ENCODE measurements around the gene CYP2S1.
"Not testable (repeated sequence)": the region's sequence is repeated elsewhere in the genome, so short reads cannot be mapped to it uniquely, and the experiment has no call there.

CYP2S1 gene

GRCh38 chr19:41226053-41226873 lies 33.2 kb downstream of the CYP2S1 start:
- peak in 1 of 2 donors; percentile 20 for DNase-seq (ENCODE audit: low read depth in 2 of 2)

DNA sequence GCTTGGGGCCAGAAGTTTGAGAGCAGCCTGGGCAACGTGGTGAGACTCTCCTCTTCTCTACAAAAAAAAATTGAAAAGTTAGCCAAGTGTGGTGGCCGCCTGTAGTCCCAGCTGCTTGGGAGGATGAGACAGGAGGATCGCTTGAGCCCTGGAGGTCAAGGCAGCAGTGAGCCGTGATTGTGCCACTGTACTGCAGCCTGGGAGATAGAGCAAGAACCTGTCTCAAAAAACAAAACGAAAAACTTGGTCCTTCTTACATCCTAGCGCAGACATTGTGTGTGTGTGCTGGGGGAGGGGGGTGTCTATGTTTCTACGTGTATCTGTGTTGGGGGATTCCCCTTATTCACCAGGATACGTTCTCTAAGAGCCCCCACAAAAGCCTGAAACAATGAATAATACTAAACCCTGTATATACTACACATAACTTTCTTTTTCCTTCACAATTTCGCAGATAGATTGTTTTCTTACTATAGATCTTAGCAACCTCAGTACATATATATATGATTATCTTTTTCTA lies 33.9 kb downstream of the CYP2S1 start:
- no peak for DNase-seq (ENCODE audit: low read depth in 2 of 2)

- DNase-seq (ENCODE audit: low read depth in 2 of 2) = no peak
These were observed 35.5 kb downstream of the CYP2S1 start for GRCh38 chr19:41228486-41228885.

DNA sequence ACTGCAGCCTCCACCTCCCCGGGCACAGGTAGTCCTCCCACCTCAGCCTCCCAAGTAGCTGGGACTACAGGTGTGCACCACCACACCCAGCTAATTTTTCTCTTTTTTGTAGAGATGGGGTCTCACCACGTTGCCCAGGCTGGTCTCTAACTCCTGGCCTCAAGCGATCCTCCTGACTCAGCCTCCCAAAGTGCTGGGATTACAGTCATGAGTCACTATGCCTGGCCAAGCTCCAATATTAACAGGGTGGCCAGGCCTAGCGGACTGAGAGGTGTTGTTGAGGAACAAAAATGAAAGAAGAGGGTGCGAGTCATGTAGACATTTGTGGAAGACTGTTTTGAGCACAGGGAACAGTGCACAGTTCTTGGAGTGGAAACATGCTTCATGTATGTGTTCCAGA lies 36.3 kb downstream of the CYP2S1 start:
- DNase-seq (ENCODE audit: low read depth in 2 of 2) = not testable (repeated sequence)

DNA sequence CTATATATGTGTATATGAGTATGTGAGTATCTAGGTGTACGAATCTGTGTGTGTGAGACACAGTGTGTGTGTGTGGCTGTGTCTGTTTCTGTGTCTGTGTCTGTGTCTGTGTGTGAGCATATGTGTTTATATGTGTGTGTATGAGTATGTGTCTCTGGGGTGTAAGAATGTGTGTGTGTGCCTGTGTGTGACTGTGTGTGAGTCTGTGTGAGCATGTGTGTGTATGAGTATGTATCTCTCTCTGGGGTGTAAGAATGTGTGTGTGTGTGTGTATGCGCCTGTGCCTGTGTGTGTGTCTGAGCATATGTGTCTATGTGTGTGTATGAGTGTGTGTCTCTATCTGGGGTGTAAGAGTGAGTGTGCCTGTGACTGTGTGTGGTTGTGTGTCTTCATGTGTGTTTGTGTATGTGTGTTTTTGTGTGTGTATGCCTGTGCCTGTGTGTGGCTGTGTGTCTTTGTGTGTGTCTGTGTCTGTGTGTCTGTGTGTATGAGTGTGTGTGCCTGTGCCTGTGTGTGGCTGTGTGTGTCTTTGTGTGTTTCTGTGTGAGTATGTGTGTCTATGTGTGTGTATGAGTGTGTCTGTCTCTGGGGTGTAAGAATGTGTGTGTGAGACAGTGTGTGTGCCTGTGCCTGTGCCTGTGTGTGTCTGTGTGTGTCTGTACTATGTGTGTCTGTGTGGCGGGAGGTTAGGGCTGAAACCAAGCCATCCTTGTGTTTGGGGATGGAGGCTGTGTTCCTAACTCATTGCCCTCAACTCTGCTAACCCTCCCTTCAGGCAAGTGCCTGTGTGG lies 37.2 kb downstream of the CYP2S1 start:
- DNase-seq (ENCODE audit: low read depth in 2 of 2) = no peak

- DNase-seq (ENCODE audit: low read depth in 2 of 2) = no peak
These were observed 39.7 kb downstream of the CYP2S1 start for GRCh38 chr19:41232686-41233085.

- DNase-seq (ENCODE audit: low read depth in 2 of 2) = no peak
These were observed 40.8 kb downstream of the CYP2S1 start for GRCh38 chr19:41233748-41234240.

DNA sequence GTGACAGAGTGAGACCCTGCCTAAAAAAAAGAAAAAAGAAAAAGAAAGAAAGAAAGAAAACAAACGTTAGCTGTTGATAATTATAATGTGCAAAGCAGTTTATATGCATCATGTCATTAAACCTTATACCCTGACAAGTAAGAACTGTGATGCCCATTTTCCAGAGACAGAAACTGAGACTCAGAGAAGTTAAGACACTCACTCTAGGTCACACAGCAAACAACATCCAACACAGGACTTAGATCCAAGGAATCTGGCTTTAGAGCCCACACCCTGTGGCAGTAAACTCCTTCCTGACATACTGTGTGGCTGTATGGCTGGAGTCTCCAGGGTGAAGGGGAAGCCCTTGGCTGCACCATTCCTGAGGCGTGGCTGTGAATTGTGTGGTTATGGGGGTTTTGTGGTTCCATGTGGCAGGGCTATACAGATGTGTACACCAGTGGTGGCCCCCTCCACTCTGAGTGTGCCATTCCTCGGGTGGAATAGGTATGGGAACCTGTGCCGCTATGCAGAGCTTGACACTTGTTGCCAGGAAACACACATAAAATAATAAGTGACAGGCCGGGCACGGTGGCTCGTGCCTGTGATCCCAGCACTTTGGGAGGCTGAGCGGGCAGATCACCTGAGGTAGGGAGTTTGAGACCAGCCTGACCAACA lies 41.6 kb downstream of the CYP2S1 start:
- no peak for DNase-seq (ENCODE audit: low read depth in 2 of 2)

- DNase-seq (ENCODE audit: low read depth in 2 of 2) = no peak
These were observed 42.5 kb downstream of the CYP2S1 start for GRCh38 chr19:41235480-41235879.

DNA sequence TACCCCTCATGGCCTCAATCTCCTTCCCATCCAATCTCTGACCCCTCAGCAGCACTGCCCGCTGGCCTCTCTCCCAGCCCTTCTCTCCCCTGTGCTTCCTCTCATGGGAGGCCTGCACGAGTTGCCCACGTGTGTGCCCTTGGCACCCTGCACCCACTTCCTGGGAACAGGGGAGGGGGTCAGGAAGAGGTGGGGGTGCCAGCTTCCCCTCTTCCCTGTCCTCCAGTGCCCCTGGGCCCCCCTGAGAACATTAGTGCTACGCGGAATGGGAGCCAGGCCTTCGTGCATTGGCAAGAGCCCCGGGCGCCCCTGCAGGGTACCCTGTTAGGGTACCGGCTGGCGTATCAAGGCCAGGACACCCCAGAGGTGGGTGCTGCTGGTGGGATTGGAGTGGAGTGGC lies 45.2 kb downstream of the CYP2S1 start:
- no peak for DNase-seq (ENCODE audit: low read depth in 2 of 2)

GRCh38 chr19:41239363-41239762 lies 46.3 kb downstream of the CYP2S1 start:
- no peak for DNase-seq (ENCODE audit: low read depth in 2 of 2)

- no peak for DNase-seq (ENCODE audit: low read depth in 2 of 2)
These were observed 47.0 kb downstream of the CYP2S1 start for GRCh38 chr19:41239961-41240574.

GRCh38 chr19:41241859-41242258 lies 48.8 kb downstream of the CYP2S1 start:
- no peak for DNase-seq (ENCODE audit: low read depth in 2 of 2)

- no peak for DNase-seq (ENCODE audit: low read depth in 2 of 2)
These were observed 51.1 kb downstream of the CYP2S1 start for GRCh38 chr19:41244117-41244516.

GRCh38 chr19:41245843-41246242 lies 52.8 kb downstream of the CYP2S1 start:
- no peak for DNase-seq (ENCODE audit: low read depth in 2 of 2)

DNA sequence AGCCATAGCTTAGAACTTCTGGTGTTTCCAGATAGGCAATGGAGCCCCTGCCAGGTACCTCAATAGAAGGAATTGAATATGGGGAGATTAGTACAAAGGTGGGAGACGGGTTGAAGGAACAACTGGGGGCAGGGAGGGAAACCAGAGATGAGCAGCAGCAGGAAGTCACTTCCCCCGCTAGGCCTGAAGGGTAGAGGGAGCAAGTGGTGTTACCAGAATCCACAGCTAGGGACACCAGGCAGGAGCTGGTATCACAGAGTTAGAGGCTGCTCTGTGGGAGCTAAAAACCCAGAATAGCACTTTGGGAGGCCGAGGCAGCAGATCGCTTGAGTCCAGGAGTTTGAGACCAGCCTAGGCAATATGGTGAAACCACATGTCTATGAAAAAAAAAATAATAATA lies 55.9 kb downstream of the CYP2S1 start:
- DNase-seq (ENCODE audit: low read depth in 2 of 2) = no peak

- DNase-seq (ENCODE audit: low read depth in 2 of 2) = no peak
These were observed 56.8 kb downstream of the CYP2S1 start for GRCh38 chr19:41249707-41250423.

- DNase-seq (ENCODE audit: low read depth in 2 of 2) = no peak
These were observed 60.6 kb downstream of the CYP2S1 start for GRCh38 chr19:41253660-41254059.

GRCh38 chr19:41255171-41255570 lies 62.2 kb downstream of the CYP2S1 start:
- no peak for DNase-seq (ENCODE audit: low read depth in 2 of 2)
